Kidney glomerular epithelial cell (primary cell): ENCODE results near the gene METAP1D.
"Not testable (repeated sequence)": the region's sequence is repeated elsewhere in the genome, so short reads cannot be mapped to it uniquely, and the experiment has no call there.

Experiments
- DNase-seq: peaks from one replicate; lab custom pipeline; 2025; lab: John Stamatoyannopoulos, UW

METAP1D gene

DNA sequence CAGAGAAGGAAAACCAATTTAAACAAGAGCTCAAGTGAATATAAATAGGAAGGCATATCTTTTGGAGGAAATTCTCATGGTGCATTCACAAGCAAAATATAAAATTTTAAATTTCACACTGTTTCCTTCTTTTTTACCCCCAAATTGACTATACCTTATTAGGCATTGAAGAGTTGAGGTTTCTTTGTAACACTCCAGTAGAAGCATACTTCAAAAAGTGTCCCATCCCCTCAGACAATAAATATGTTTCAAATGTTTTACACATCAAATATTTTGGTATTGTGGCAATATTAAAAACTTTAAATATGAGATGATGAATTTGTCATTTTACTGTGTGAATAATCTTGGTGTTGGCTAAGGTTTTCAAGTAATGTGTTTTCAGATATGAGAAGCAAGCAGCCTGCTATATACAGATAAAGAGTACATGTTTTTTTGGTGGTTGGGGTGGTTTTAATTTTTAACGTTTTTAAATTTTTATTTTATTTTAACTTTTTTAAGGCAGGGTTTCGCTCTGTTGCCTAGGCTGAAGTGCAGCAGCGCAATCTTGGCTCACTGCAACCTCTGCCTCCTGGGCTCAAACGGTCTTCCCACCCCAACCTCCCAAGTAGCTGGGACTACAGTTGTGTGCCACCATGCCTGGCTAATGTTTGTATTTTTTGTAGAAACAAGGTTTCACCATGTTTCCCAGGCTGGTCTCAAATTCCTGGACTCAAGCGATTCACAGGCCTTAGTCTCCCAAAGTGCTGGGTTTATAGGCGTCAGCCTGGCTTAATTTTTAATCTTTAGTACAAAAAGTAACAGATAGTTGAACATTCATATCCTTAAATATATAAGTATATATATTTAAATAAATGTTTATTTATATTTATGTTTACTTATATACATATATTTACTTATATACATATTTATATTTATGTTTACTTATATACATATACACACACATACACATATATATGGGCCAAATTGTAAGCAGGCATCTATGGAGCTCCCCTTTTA is 49.1 kb downstream of the METAP1D start:
- no peak for DNase-seq

DNA sequence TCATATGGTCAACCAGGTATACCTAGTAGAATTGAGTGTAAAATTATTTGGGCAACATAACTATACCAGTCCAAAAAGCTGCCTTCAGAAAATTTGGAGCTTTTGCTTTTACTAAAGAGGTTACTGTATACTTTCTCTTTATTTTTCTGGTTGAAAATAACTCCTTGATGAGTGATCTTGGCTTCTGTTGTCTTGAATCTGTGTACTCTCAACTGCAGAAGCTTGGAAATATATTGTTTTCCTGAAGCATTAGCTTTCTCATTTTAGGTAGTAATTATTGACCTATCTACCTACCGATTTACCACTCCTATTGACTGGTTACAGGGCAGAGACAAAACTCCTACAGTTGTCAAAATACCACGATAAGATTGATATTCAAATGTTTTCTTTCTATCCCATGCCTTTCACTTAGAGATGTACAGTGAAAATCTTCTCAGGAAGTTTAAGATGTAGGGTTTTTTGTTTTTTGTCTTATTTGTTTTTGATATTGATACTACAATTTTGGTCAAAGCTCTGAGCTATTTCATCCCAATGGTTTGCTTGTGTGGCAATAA is 49.9 kb downstream of the METAP1D start:
- DNase-seq, result no peak

- DNase-seq, result no peak
Observed at GRCh38 chr2:172050479-172051125, 50.8 kb downstream of the METAP1D start.

DNA sequence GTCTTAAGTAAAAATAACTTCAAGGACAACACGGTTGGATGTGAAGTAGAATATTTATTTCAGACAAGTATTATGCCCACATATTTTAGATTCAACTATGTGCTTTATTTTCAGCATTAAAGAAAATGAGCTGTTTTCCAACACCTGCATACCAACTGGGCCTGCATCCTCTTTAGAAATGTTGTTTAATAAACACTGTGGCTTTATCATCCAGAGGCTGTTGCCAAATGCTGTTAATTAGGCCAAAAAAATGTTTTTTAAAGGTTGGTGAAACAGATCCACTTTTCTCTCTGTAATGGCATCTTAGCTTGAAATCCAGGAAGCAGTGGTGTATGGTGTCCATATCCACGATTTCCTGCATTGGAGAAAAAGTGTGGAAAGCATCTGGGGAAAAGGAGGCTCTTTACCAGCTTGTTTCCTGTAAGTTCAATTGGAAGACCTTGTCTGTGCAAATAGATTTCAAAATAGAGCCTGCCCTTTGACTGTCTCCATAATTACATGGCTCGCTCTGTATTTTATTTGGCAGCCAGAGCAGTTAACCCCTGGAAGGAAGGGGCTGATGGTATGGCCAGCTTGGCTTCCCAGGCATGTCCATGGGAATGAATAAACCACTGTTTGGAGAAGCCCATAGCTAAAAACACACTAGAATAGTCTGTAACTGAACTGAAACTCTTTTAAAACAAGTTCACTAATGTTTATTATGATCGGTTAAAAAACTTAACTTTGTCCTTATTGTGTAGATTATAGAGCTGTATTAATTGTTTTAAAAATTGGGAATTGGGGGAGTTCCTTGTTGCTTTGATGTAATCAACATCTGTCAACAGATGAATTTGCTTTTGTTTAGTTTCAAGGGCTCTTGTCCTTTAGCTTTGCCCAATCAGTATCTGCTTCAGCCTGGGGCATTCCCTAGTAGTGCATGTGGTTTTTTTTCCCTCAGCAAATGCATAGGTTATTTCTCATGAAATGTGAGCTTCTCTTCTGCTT is 52.5 kb downstream of the METAP1D start:
- DNase-seq, result no peak

DNA sequence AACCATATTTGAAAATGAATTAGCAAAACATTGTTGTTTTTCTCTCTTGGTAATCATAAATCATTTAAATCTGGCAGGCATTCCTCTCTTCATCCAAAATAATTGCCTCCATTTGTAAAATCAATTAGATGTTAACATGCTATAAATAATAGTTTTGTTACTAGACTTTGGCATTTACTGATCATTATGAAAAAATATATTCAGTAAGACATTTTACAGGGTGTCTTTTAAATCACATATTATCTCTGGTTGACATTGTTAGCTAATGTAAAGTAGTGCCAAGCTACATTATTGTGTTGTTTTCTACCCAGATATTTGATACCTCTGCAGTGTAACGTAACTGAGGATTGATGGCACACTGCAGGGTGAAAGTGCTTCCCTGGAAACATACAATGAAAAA is 53.7 kb downstream of the METAP1D start:
- no peak for DNase-seq

- no peak for DNase-seq
Observed at GRCh38 chr2:172056293-172056692, 56.5 kb downstream of the METAP1D start.

DNA sequence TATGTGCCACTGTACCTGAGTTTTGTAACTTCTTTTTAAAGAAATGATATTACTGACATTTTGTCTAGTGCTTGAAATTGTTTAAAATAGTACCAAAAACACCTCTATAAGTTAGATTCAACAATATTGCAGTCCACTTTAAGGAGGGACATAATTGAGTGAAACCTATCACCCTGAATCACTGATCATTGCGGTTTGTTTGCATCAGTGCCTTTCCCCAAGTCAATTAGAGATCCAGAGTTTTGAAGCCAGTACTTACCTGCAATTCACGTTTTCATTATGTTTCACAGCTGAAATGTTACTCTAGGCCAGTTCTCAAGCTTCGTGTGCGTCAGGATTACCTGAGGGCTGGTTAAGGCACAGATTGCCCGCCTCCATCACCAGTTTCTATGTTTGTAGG is 58.9 kb downstream of the METAP1D start:
- no peak for DNase-seq

GRCh38 chr2:172060118-172060517 is 60.4 kb downstream of the METAP1D start:
- not testable (repeated sequence) for DNase-seq

- no peak for DNase-seq
Observed at GRCh38 chr2:172062402-172063004, 62.8 kb downstream of the METAP1D start.

DNA sequence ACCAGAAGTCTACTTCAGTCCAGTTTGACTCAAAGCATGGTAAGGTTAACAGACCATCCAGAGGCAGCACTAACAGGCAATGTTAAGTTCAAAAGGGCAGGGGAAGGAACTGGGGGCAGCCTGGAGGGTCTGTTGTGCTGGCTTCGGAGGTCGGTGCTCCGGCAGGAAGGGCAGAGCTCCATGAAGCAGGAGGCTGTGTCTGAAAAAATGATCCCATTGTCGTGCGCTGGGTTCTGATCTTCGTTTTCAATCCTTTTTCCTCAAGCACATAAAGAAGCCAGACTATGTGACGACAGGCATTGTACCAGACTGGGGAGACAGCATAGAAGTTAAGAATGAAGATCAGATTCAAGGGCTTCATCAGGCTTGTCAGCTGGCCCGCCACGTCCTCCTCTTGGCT is 63.7 kb downstream of the METAP1D start:
- DNase-seq, result no peak

DNA sequence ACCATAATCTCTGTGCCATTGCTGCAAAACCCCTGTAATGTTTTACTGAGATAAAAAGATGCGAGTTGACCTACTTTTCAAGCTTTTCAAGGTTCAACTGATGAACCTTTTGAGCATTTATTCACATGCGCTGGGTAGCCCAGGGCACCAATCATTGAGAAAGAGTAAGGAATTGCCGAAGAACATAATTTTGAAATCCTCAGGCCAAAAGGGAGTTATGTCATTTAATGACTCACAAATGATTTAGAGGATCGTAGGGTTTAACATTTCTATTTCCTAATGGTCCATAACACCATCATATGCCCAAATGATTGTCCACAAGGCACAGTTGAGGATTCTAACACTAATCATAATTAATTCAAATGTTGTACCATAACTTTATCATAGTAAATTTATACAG is 65.4 kb downstream of the METAP1D start:
- no peak for DNase-seq

GRCh38 chr2:172066394-172066886 is 66.7 kb downstream of the METAP1D start:
- DNase-seq, result no peak

GRCh38 chr2:172067905-172068304 is 68.2 kb downstream of the METAP1D start:
- DNase-seq, result not testable (repeated sequence)

DNA sequence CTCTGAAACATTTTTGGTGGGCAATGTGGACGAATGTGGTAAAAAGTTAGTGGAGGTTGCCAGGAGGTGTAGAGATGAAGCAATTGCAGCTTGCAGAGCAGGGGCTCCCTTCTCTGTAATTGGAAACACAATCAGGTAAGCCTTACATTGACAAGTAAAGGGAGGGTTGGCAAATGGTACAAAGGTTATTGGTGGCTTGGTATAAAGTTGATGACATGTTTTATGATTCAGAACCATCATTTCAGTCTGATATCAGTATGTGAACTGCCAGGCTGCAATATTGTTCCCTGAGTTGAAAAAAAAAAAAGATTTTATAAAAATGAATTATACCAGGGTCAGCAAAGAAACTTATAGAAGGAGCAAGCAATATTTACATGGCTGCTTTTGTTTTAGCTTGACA is 71.2 kb downstream of the METAP1D start:
- no peak for DNase-seq

DNA sequence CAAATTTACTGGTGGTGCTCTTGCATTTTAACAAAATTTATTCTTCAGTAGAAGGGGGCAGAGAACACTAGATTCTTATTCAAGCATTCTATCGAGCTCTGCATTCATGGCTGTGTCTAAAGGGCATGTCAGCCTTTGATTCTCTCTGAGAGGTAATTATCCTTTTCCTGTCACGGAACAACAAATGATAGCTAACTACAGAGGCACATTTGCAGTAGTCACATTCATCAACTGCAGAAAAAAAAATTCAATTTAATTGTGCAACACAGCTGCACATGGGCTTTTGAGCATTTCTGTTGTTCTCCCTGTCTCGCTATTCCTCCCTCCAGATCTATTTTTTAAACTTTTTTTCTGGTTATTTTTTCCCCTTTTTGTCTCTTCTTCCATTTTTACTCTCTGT is 72.5 kb downstream of the METAP1D start:
- no peak for DNase-seq

GRCh38 chr2:172072706-172073105 is 73.0 kb downstream of the METAP1D start:
- no peak for DNase-seq

- no peak for DNase-seq
Observed at GRCh38 chr2:172073518-172073917, 73.8 kb downstream of the METAP1D start.

GRCh38 chr2:172074254-172074653 is 74.5 kb downstream of the METAP1D start:
- no peak for DNase-seq

DNA sequence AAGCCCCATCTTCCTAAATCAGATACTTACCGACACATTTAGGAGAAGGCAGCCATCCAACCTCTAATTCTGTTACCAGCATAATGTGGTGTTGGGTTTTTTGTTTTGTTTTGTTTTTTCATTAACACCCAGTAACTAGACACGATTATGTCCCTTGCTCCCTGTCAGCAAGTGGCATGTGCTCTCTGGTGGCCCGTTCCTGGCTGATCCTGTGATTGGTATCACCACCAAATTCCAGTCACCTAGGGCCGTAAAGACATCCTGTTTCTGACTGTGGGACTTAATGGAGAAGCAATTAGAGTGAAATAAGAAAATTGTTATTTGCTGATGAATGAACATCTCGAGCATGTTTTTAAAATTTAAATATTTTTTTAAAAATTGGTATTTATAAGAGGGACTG is 79.7 kb downstream of the METAP1D start:
- DNase-seq, result no peak

- DNase-seq, result no peak
Observed at GRCh38 chr2:172079838-172080640, 80.3 kb downstream of the METAP1D start.
